ENCODE data around the gene TRABD.

GRCh38 chr22:50205781-50206569 lies 20.3 kb downstream of the TRABD start:
- TF ChIP-seq CTCF (IDR thresholded peaks at IDR 0.05) = no peak
- TF ChIP-seq POLR2AphosphoS5 (IDR thresholded peaks at IDR 0.05; ENCODE audit: low read depth, low read length) = no peak
- TF ChIP-seq JUND (IDR thresholded peaks at IDR 0.05) = no peak
- TF ChIP-seq TCF12 (IDR thresholded peaks at IDR 0.05) = no peak
- TF ChIP-seq RCOR1 (IDR thresholded peaks at IDR 0.05; ENCODE audit: low read length) = no peak
- TF ChIP-seq RAD21 (IDR thresholded peaks at IDR 0.05; ENCODE audit: low read length) = no peak
- no peak for TF ChIP-seq EP300 (IDR thresholded peaks at IDR 0.05; ENCODE audit: borderline replicate concordance in 1 of 2, low read depth in 1 of 2, low read length in 1 of 2)
- TF ChIP-seq FOXM1 (IDR thresholded peaks at IDR 0.05; ENCODE audit: low read depth) = no peak
- no peak for TF ChIP-seq MAX (IDR thresholded peaks at IDR 0.05; ENCODE audit: low read depth)
- TF ChIP-seq RFX5 (IDR thresholded peaks at IDR 0.05; ENCODE audit: low read length) = no peak
- TF ChIP-seq EZH2phosphoT487 (IDR thresholded peaks at IDR 0.05; ENCODE audit: borderline replicate concordance, low read depth) = no peak
- TF ChIP-seq REST (IDR thresholded peaks at IDR 0.05; ENCODE audit: low read depth, low read length) = no peak
- TF ChIP-seq USF1 (IDR thresholded peaks at IDR 0.05; ENCODE audit: borderline replicate concordance, low read depth) = no peak

Data from SK-N-SH (cell line).